ENCODE results near the gene HOXC10. TPM values are rescaled to one million over a fixed set of nuclear protein-coding genes. Genes with fewer than 3 reads are reported as not detected.

HOXC10 gene
- total RNA-seq, 4 donors from 2014 or later = 23.9 to 48.3 (median 40.3) TPM

DNA sequence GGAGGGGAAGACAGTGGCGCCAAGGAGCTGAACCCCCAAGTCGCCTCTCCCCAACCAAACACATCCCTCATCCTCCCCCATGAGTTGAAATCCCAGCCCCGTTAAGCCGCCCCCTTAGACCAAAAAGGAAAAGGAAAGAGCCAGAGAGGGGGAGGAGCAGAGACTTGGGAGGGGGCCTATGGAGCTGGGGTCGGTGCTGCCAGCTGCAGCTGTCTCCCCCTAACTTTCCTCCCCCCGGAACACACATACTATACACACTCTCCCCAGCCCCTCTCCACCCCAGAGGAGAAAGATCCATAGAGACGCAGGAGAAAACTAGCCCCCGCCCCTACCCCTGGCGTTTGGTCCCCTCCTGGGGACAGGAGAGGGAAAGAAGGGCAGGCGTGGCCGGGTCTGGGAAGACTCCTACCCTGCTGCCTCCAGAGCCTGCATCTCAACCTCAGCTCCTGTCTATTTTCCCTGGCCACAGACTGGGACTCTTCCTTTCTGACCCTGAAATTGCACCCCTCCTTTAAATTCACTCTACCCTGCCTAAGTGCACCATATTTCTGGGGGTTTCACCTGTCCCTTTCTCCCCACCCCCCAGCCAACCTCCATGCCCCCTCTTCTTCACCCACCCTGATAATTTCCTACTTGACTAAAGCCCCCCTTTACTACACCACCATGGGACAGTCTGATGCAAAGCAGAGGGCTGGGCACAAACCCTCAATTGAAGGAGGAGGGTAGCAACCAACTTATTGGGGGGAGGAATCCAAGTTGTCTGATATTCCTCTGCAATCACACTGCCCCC is 13.4 kb downstream of the HOXC10 start:
- TF ChIP-seq POLR2A (IDR thresholded peaks at IDR 0.05) = peak in 1 of 2 donors; percentile 1
- TF ChIP-seq, protein P1, sequence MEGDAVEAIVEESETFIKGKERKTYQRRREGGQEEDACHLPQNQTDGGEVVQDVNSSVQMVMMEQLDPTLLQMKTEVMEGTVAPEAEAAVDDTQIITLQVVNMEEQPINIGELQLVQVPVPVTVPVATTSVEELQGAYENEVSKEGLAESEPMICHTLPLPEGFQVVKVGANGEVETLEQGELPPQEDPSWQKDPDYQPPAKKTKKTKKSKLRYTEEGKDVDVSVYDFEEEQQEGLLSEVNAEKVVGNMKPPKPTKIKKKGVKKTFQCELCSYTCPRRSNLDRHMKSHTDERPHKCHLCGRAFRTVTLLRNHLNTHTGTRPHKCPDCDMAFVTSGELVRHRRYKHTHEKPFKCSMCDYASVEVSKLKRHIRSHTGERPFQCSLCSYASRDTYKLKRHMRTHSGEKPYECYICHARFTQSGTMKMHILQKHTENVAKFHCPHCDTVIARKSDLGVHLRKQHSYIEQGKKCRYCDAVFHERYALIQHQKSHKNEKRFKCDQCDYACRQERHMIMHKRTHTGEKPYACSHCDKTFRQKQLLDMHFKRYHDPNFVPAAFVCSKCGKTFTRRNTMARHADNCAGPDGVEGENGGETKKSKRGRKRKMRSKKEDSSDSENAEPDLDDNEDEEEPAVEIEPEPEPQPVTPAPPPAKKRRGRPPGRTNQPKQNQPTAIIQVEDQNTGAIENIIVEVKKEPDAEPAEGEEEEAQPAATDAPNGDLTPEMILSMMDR (IDR thresholded peaks at IDR 0.05 in 4 of 5, conservative IDR thresholded peaks at IDR 0.05 in 1 of 5) = peak in 1 of 5 experiments; percentile 16
- peak overlapping the region; percentile 64 to 88 (median 80) for H3K4me3 ChIP-seq
- in situ Hi-C loops (cut with MboI; ENCODE audit: low sequenced_read_pairs in 4 of 4) = loop anchor here in 3 of 4 donors (25.0 kb wide), 3 partner anchors 214 to 1714 kb away; partner anchors contain the start of genes GPR84 (in 2 of the 3), BLOC1S1 (in 1 of the 3), ITGA7 (in 1 of the 3) and RDH5 (in 1 of the 3)
- H3K4me1 ChIP-seq = peaks cover 24 to 25% of the 10 kb centered on the region in 2 donors
- intact Hi-C loops (cut with DNase I; ENCODE audit: low total_unique reads) = loop anchor here (10.0 kb wide), 2 partner anchors 954 to 1726 kb away; partner anchors contain the start of genes CD63 and RDH5
- no peaks in the 10 kb centered on the region for H3K36me3 ChIP-seq
- H3K27ac ChIP-seq = peak overlapping the region; percentile 94 to 100 (median 98)
- DNase-seq = no peak
- ATAC-seq = no peak
- no peaks in the 10 kb centered on the region for H3K9me3 ChIP-seq
- H3K27me3 ChIP-seq = peaks cover 0 to 4% (median 0%) of the 10 kb centered on the region in 3 donors

DNA sequence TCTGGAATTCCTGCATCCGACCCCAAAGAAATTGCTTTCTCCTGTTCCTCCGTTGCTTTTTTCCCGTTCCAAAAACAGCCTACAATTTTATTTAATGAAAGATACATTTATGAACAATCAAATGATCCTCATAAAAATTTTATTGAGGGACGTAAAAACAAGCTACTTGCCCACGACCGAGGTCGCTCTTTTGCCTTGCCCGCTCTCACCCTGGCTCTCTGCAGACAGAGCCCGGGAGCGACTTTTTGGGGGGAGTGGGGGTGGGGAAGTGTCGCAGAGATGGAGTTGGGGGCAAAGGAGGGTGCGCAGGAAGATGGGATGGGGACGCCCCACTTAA is 13.9 kb downstream of the HOXC10 start:
- TF ChIP-seq POLR2A (IDR thresholded peaks at IDR 0.05) = no peak
- TF ChIP-seq, protein P1 (IDR thresholded peaks at IDR 0.05 in 4 of 5, conservative IDR thresholded peaks at IDR 0.05 in 1 of 5) = peak in 1 of 5 experiments; percentile 1
- H3K27ac ChIP-seq = peak overlapping the region; percentile 94 to 100 (median 98)
- H3K4me1 ChIP-seq = peaks cover 23 to 25% of the 10 kb centered on the region in 2 donors
- no peaks in the 10 kb centered on the region for H3K9me3 ChIP-seq
- in situ Hi-C loops (cut with MboI; ENCODE audit: low sequenced_read_pairs in 4 of 4) (loop anchor here in 3 of 4 donors (25.0 kb wide), 3 partner anchors 213 to 1713 kb away; partner anchors contain the start of genes GPR84 (in 2 of the 3), BLOC1S1 (in 1 of the 3), ITGA7 (in 1 of the 3) and RDH5 (in 1 of the 3)), intact Hi-C loops (cut with DNase I; ENCODE audit: low total_unique reads) (loop anchor here (10.0 kb wide), 2 partner anchors 954 to 1726 kb away; partner anchors contain the start of genes CD63 and RDH5)
- no peak for ATAC-seq
- no peaks in the 10 kb centered on the region for H3K36me3 ChIP-seq
- peak overlapping the region; percentile 64 to 88 (median 80) for H3K4me3 ChIP-seq
- H3K27me3 ChIP-seq = peaks cover 0 to 4% (median 0%) of the 10 kb centered on the region in 3 donors
- DNase-seq = no peak

DNA sequence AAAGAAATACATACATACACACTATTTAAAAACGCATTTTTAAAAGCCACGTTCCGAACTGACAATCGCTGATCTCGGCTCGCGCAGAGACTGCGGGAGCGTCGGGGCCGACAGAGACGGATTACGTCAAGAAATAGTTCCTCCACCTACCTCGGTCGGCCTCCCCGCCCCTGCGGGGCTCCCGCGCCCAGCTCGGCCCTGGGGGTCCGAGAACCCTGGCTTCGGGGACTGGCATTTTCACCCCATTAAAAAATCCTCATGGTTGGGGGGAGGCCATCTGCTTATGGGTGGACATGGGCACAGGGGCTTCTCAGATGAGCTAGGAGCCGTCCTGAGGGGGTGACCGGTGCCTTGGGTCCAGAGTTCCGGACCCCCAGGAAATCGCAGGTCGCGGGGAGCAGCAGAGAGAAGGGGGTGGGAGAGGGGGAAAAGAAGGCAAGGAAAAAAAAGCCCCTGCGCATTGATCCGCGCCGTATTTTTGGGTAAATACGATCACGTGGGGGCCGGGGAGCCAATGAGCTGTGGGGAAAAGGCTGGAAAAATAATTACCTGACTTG is 14.7 kb downstream of the HOXC10 start:
- peak; percentile 74 to 84 for DNase-seq
- Histone ChIP-seq H3K4me1 (peaks cover 27 to 32% of the 10 kb centered on the region in 2 donors), H3K36me3 (no peaks in the 10 kb centered on the region), H3K27ac (peak overlapping the region; percentile 94 to 100 (median 98)), H3K9me3 (no peaks in the 10 kb centered on the region), H3K4me3 (peak overlapping the region; percentile 64 to 88 (median 80)), H3K27me3 (peaks cover 0 to 4% (median 0%) of the 10 kb centered on the region in 3 donors)
- peak; percentile 25 to 26 for ATAC-seq
- in situ Hi-C loops (cut with MboI; ENCODE audit: low sequenced_read_pairs in 4 of 4) (loop anchor here (25.0 kb wide), 3 partner anchors 213 to 1713 kb away; partner anchors contain the start of genes GPR84 (in 4 of the 4), BLOC1S1 (in 1 of the 4), ITGA7 (in 1 of the 4) and RDH5 (in 1 of the 4)), intact Hi-C loops (cut with DNase I; ENCODE audit: low total_unique reads) (loop anchor here (10.0 kb wide), 2 partner anchors 955 to 1725 kb away; partner anchors contain the start of genes CD63 and RDH5)
- TF ChIP-seq POLR2A (IDR thresholded peaks at IDR 0.05) = peak in 1 of 2 donors; percentile 40
- TF ChIP-seq, protein P1 (IDR thresholded peaks at IDR 0.05 in 4 of 5, conservative IDR thresholded peaks at IDR 0.05 in 1 of 5) = peak in 1 of 5 experiments; percentile 23

All from gastrocnemius medialis (tissue), 4 donors.